Activated CD8-positive, alpha-beta T cell treated with anti-CD3 and anti-CD28 coated beads for 36 hours (primary cell): Measurements from ENCODE around the gene SNRPD2. TPM values are rescaled to one million over a fixed set of nuclear protein-coding genes. Genes with fewer than 3 reads are reported as not detected.

Experiments used
- ATAC-seq: fragments of 200-7000 bp; cut with Tn5 transposase; one replicate; pipeline ENCODE4 v1.10.0; 2021; ENCODE audit warnings: mild to moderate bottlenecking, moderate library complexity
- CTCF ChIA-PET: fragments of 350-600 bp; sonication (Branson Sonifier 250); formaldehyde crosslinking; loops from one replicate; lab custom pipeline; 2021; ENCODE audit warnings: antibody characterized with exemption; lab: Charles Lee
- POLR2A ChIA-PET: fragments of 350-600 bp; sonication (Branson Sonifier 250); formaldehyde crosslinking; loops from one replicate; lab custom pipeline; 2021; ENCODE audit warnings: antibody characterized with exemption; lab: Charles Lee
- DNase-seq: peaks from one replicate; pipeline ENCODE4 v3.0.0-alpha.2; 2020
- H3K27ac Mint-ChIP-seq: one replicate; pipeline ENCODE4 v1.8.0; 2021; ENCODE audit warnings: mild to moderate bottlenecking, mixed read lengths
- H3K27me3 Mint-ChIP-seq: one replicate; pipeline ENCODE4 v1.8.0; 2021; ENCODE audit warnings: mixed read lengths
- H3K36me3 Mint-ChIP-seq: one replicate; pipeline ENCODE4 v1.8.0; 2021; ENCODE audit warnings: low read depth, mixed read lengths
- H3K4me1 Mint-ChIP-seq: one replicate; pipeline ENCODE4 v1.8.0; 2021; ENCODE audit warnings: low read depth, mixed read lengths
- H3K4me3 Mint-ChIP-seq: one replicate; pipeline ENCODE4 v1.8.0; 2021; ENCODE audit warnings: mild to moderate bottlenecking, moderate library complexity, mixed read lengths
- H3K9me3 Mint-ChIP-seq: one replicate; pipeline ENCODE4 v1.8.0; 2021; ENCODE audit warnings: mixed read lengths
- intact Hi-C: fragments of 100-400 bp; cut with micrococcal nuclease; formaldehyde crosslinking; loops from one replicate; pipeline ENCODE4 v1.10.0; 2022
- total RNA-seq, 2 experiments: library from RNA; stranded (reverse); gene quantifications; one replicate each; pipeline ENCODE4 v1.2.3, GENCODE V29; 2021
- TF ChIP-seq, protein P1 (sequence below): fragments of 200-600 bp; IDR thresholded peaks from one replicate; pipeline ENCODE4 v1.8.0; 2022; ENCODE audit warnings: antibody characterized with exemption, mild to moderate bottlenecking

Gene SNRPD2
- total RNA-seq, 2 experiments from 2014 or later = 918 to 967 TPM

GRCh38 chr19:45643024-45643926 is 48.5 kb downstream of the SNRPD2 start:
- H3K27me3 Mint-ChIP-seq = peaks cover 3% of the 10 kb centered on the region
- H3K4me1 Mint-ChIP-seq = peaks cover 49% of the 10 kb centered on the region
- H3K36me3 Mint-ChIP-seq = peaks cover 20% of the 10 kb centered on the region
- ATAC-seq (peak; percentile 41), DNase-seq (peak; percentile 97)
- peaks cover 2% of the 10 kb centered on the region for H3K9me3 Mint-ChIP-seq
- H3K4me3 Mint-ChIP-seq = peak overlapping the region; percentile 92
- CTCF ChIA-PET = interaction anchor here (0.6 to 4.7 kb wide), 25 partner anchors 14 to 204 kb away, joined by 3 to 29 read pairs (median 5); partner anchors contain the start of genes FBXO46, GIPR, QPCTL and SNRPD2
- TF ChIP-seq, protein P1, sequence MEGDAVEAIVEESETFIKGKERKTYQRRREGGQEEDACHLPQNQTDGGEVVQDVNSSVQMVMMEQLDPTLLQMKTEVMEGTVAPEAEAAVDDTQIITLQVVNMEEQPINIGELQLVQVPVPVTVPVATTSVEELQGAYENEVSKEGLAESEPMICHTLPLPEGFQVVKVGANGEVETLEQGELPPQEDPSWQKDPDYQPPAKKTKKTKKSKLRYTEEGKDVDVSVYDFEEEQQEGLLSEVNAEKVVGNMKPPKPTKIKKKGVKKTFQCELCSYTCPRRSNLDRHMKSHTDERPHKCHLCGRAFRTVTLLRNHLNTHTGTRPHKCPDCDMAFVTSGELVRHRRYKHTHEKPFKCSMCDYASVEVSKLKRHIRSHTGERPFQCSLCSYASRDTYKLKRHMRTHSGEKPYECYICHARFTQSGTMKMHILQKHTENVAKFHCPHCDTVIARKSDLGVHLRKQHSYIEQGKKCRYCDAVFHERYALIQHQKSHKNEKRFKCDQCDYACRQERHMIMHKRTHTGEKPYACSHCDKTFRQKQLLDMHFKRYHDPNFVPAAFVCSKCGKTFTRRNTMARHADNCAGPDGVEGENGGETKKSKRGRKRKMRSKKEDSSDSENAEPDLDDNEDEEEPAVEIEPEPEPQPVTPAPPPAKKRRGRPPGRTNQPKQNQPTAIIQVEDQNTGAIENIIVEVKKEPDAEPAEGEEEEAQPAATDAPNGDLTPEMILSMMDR = peak; percentile 99
- intact Hi-C loops = loop anchor here (5.0 kb wide), 2 partner anchors 46 to 136 kb away; partner anchors contain the start of gene VASP
- H3K27ac Mint-ChIP-seq = peak overlapping the region; percentile 99
- POLR2A ChIA-PET = interaction anchor here (0.6 to 5.8 kb wide), 16 partner anchors 9 to 204 kb away, joined by 3 to 30 read pairs (median 4); partner anchors contain the start of genes OPA3, QPCTL and SNRPD2

- TF ChIP-seq, protein P1 = no peak
- ChIA-PET CTCF (interaction anchor here (0.9 to 4.7 kb wide), 32 partner anchors 8 to 237 kb away, joined by 3 to 29 read pairs (median 5); partner anchors contain the start of genes FOSB, GIPR, QPCTL and SNRPD2), POLR2A (interaction anchor here (0.6 to 5.8 kb wide), 25 partner anchors 8 to 424 kb away, joined by 3 to 30 read pairs (median 4); partner anchors contain the start of genes FOSB, OPA3, QPCTL and SNRPD2)
- peaks cover 2% of the 10 kb centered on the region for H3K9me3 Mint-ChIP-seq
- H3K27ac Mint-ChIP-seq = peak overlapping the region; percentile 99
- DNase-seq (peak; percentile 99), ATAC-seq (peak; percentile 50)
- peak overlapping the region; percentile 92 for H3K4me3 Mint-ChIP-seq
- peaks cover 51% of the 10 kb centered on the region for H3K4me1 Mint-ChIP-seq
- intact Hi-C loops = loop anchor here (5.0 kb wide), 2 partner anchors 44 to 134 kb away; partner anchors contain the start of gene VASP
- H3K27me3 Mint-ChIP-seq = peaks cover 3% of the 10 kb centered on the region
- H3K36me3 Mint-ChIP-seq = peaks cover 26% of the 10 kb centered on the region
These were observed 50.3 kb downstream of the SNRPD2 start for GRCh38 chr19:45641274-45642105.

DNA sequence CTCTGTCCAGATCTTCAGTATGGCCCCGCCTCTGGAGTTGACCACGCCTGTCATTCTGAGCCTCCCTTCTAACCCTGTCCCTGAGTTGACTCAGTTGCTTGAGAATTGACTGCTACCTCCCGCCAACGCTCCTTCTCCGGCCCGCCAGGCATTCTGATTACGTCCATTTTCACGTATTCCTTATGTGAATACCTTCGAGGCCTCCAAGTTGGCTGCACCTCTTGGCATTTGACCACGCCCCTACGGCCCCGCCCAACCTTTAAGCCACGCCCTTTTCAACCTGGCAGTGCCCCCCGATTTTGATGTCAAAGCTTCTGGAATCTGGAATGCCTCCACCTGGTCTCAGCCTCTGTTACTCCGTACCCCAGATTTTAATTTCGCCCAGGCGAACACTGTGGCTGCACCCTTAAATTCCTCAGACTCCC is 50.9 kb downstream of the SNRPD2 start:
- peak; percentile 79 for DNase-seq
- CTCF ChIA-PET = interaction anchor here (0.9 to 4.7 kb wide), 12 partner anchors 12 to 201 kb away, joined by 3 to 29 read pairs (median 8); partner anchors contain the start of gene FOSB
- POLR2A ChIA-PET = interaction anchor here (0.6 to 5.8 kb wide), 14 partner anchors 9 to 201 kb away, joined by 3 to 30 read pairs (median 6); partner anchors contain the start of genes OPA3 and VASP
- intact Hi-C loops = loop anchor here (5.0 kb wide), 2 partner anchors 44 to 134 kb away; partner anchors contain the start of gene VASP
- Mint-ChIP-seq H3K27ac (peak overlapping the region; percentile 99), H3K27me3 (peaks cover 3% of the 10 kb centered on the region), H3K9me3 (peaks cover 2% of the 10 kb centered on the region), H3K4me1 (peaks cover 45% of the 10 kb centered on the region), H3K36me3 (peaks cover 31% of the 10 kb centered on the region), H3K4me3 (peak overlapping the region; percentile 92)
- TF ChIP-seq, protein P1 = no peak
- ATAC-seq = no peak

- POLR2A ChIA-PET = interaction anchor here (0.8 to 5.8 kb wide), 4 partner anchors 9 to 55 kb away, joined by 3 to 21 read pairs (median 6); partner anchors contain the start of gene OPA3
- ATAC-seq (no peak), DNase-seq (peak; percentile 60)
- H3K4me3 Mint-ChIP-seq = peak within 1 kb of the TSS; percentile 96
- peaks cover 2% of the 10 kb centered on the region for H3K9me3 Mint-ChIP-seq
- H3K27me3 Mint-ChIP-seq = no peaks in the 10 kb centered on the region
- CTCF ChIA-PET = interaction anchor here (0.7 to 4.7 kb wide), 5 partner anchors 8 to 200 kb away, joined by 3 to 19 read pairs (median 7); no protein-coding TSS in a partner anchor
- TF ChIP-seq, protein P1 = no peak
- intact Hi-C loops = no loop called here
- H3K36me3 Mint-ChIP-seq = peaks cover 32% of the 10 kb centered on the region
- H3K27ac Mint-ChIP-seq = peak within 1 kb of the TSS; percentile 84
- H3K4me1 Mint-ChIP-seq = peaks cover 37% of the 10 kb centered on the region
These were observed 52.6 kb downstream of the SNRPD2 start, which contains the start of gene EML2 for GRCh38 chr19:45638930-45639729. Gene EML2, minus strand, starts transcription at chr19:45639397. Its CDS starts 21 bp downstream, at chr19:45639376.
